Measurements from ENCODE around the gene KIFC1. TPM values are rescaled to one million over a fixed set of nuclear protein-coding genes. Genes with fewer than 3 reads are reported as not detected.

The KIFC1 gene
- polyA plus RNA-seq, 3 donors = 0.14 to 0.87 (median 0.68) TPM

- Histone ChIP-seq H3K4me1 (ENCODE audit: control insufficient read depth in 1 of 2, insufficient read depth in 2 of 2, low read length in 2 of 2) (peaks cover 69 to 83% of the 10 kb centered on the region in 2 donors), H3K9me3 (replicated peaks in 1 of 2; ENCODE audit: control insufficient read depth in 1 of 2, insufficient read depth in 1 of 2, low read length in 2 of 2) (no peaks in the 10 kb centered on the region), H2AFZ (ENCODE audit: insufficient read depth, low read depth, low read length, poor library complexity, severe bottlenecking) (no peak overlapping the region), H3K9ac (ENCODE audit: insufficient read depth, low read length, poor library complexity, severe bottlenecking) (no peak overlapping the region), H3K79me2 (ENCODE audit: insufficient read depth, low read length) (peaks cover 55% of the 10 kb centered on the region), H3K36me3 (replicated peaks in 1 of 2; ENCODE audit: control insufficient read depth in 1 of 2, insufficient read depth in 2 of 2, low read length in 2 of 2) (peaks cover 0 to 11% of the 10 kb centered on the region in 2 donors), H3K27me3 (ENCODE audit: control insufficient read depth in 2 of 2, insufficient read depth in 2 of 2, low read length in 2 of 2) (no peaks in the 10 kb centered on the region), H3K27ac (ENCODE audit: low read depth in 1 of 2, low read length in 2 of 2) (peak overlapping the region in 1 of 2 donors; percentile 27), H3K4me3 (replicated peaks in 1 of 3; ENCODE audit: low read depth in 2 of 3, low read length in 3 of 3) (no peak overlapping the region), H3K4me2 (replicated peaks; ENCODE audit: extremely low read depth, low read length, poor library complexity, severe bottlenecking) (no peak overlapping the region), H4K20me1 (ENCODE audit: insufficient read depth, low read length) (no peaks in the 10 kb centered on the region)
- no peak for DNase-seq
- Mint-ChIP-seq H3K27me3 (ENCODE audit: low read depth in 3 of 3) (peaks cover 0 to 2% (median 1%) of the 10 kb centered on the region in 3 donors), H3K4me1 (peaks cover 78% of the 10 kb centered on the region), H3K9me3 (peaks cover 0 to 2% (median 0%) of the 10 kb centered on the region in 7 donors), H3K27ac (peak overlapping the region in 4 of 7 donors; percentile 71 to 76 (median 74)), H3K36me3 (peaks cover 34 to 35% of the 10 kb centered on the region in 2 donors), H3K4me3 (no peak overlapping the region)
- 100% methylated on average over 3 of the region's 15 CpGs for WGBS (ENCODE audit: insufficient coverage)
- intact Hi-C loops (cut with micrococcal nuclease) = loop anchor here in 1 of 2 donors (5.0 kb wide), 1 partner anchor 34 kb away; the partner anchor contains the start of gene CUTA
- TF ChIP-seq CTCF (IDR thresholded peaks at IDR 0.05) = no peak
Measured at GRCh38 chr6:33451606-33452005, 60.0 kb downstream of the KIFC1 start.

DNA sequence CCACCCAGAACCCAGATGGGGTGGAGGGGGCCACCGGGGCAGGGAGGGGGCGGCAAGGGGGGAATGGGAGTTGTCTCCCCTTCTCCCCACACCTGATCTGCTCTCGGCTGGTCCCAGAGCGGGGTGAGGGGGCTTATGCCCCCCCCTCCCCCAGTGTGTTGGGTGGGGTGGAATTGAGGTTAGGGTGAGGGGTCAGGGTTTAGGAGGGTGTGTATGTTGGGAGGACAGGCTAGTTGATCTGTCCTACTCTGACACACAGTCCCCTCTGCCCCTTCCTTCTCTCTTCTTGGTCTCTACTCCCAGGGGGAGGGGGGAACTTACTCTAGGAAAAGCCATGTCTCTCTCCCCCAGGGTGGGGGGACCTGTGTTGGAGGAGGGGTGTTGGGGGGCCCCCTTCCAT lies 60.9 kb downstream of the KIFC1 start:
- H3K4me1 ChIP-seq (ENCODE audit: control insufficient read depth in 1 of 2, insufficient read depth in 2 of 2, low read length in 2 of 2) = peaks cover 60 to 74% of the 10 kb centered on the region in 2 donors
- peaks cover 70% of the 10 kb centered on the region for H3K4me1 Mint-ChIP-seq
- peaks cover 0 to under 1% (median 0%) of the 10 kb centered on the region in 7 donors for H3K9me3 Mint-ChIP-seq
- H3K9ac ChIP-seq (ENCODE audit: insufficient read depth, low read length, poor library complexity, severe bottlenecking) = peak overlapping the region; percentile 29
- H3K4me3 ChIP-seq (replicated peaks in 1 of 3; ENCODE audit: low read depth in 2 of 3, low read length in 3 of 3) = peak overlapping the region in 1 of 3 experiments; percentile 95
- H3K36me3 ChIP-seq (replicated peaks in 1 of 2; ENCODE audit: control insufficient read depth in 1 of 2, insufficient read depth in 2 of 2, low read length in 2 of 2) = peaks cover 0 to 11% of the 10 kb centered on the region in 2 donors
- H3K4me3 Mint-ChIP-seq = no peak overlapping the region
- H4K20me1 ChIP-seq (ENCODE audit: insufficient read depth, low read length) = no peaks in the 10 kb centered on the region
- H2AFZ ChIP-seq (ENCODE audit: insufficient read depth, low read depth, low read length, poor library complexity, severe bottlenecking) = no peak overlapping the region
- H3K27me3 Mint-ChIP-seq (ENCODE audit: low read depth in 3 of 3) = peaks cover 0 to 2% (median 1%) of the 10 kb centered on the region in 3 donors
- no peak for TF ChIP-seq CTCF (IDR thresholded peaks at IDR 0.05)
- no peaks in the 10 kb centered on the region for H3K27me3 ChIP-seq (ENCODE audit: control insufficient read depth in 2 of 2, insufficient read depth in 2 of 2, low read length in 2 of 2)
- H3K4me2 ChIP-seq (replicated peaks; ENCODE audit: extremely low read depth, low read length, poor library complexity, severe bottlenecking) = peak overlapping the region; percentile 86
- no CpG with 5 or more reads among the region's 4 CpGs for WGBS (ENCODE audit: insufficient coverage)
- peaks cover 31 to 32% of the 10 kb centered on the region in 2 donors for H3K36me3 Mint-ChIP-seq
- no peaks in the 10 kb centered on the region for H3K9me3 ChIP-seq (replicated peaks in 1 of 2; ENCODE audit: control insufficient read depth in 1 of 2, insufficient read depth in 1 of 2, low read length in 2 of 2)
- intact Hi-C loops (cut with micrococcal nuclease) = loop anchor here in 1 of 2 donors (5.0 kb wide), 1 partner anchor 35 kb away; the partner anchor contains the start of gene CUTA
- H3K27ac Mint-ChIP-seq = peak overlapping the region in 3 of 7 donors; percentile 64 to 86 (median 72)
- DNase-seq = no peak
- H3K79me2 ChIP-seq (ENCODE audit: insufficient read depth, low read length) = peaks cover 50% of the 10 kb centered on the region
- H3K27ac ChIP-seq (ENCODE audit: low read depth in 1 of 2, low read length in 2 of 2) = peak overlapping the region in 1 of 2 donors; percentile 52
